ENCODE measurements around the gene ANKRD33B.
"Not testable (repeated sequence)": the region's sequence is repeated elsewhere in the genome, so short reads cannot be mapped to it uniquely, and the experiment has no call there.

ANKRD33B gene

GRCh38 chr5:10596886-10597451 lies 33.1 kb downstream of the ANKRD33B start:
- no peaks in the 10 kb centered on the region for H3K27me3 ChIP-seq (ENCODE audit: control insufficient read depth, insufficient read depth, low read length)
- no peaks in the 10 kb centered on the region for H3K36me3 ChIP-seq (ENCODE audit: control insufficient read depth, insufficient read depth, low read length)
- peaks cover 11% of the 10 kb centered on the region for H3K4me1 ChIP-seq (ENCODE audit: control insufficient read depth, insufficient read depth, low read length)
- H3K9me3 ChIP-seq (ENCODE audit: control insufficient read depth, insufficient read depth, low read length), result no peaks in the 10 kb centered on the region
- no peak overlapping the region for H3K27ac ChIP-seq (ENCODE audit: low read depth, low read length)
- no peak overlapping the region for H3K9ac ChIP-seq (ENCODE audit: low read depth, low read length)
- H3K4me3 ChIP-seq (ENCODE audit: low read depth, low read length), result no peak overlapping the region

GRCh38 chr5:10599113-10599512 lies 35.2 kb downstream of the ANKRD33B start:
- Histone ChIP-seq H3K9ac (ENCODE audit: low read depth, low read length) (no peak overlapping the region), H3K27me3 (ENCODE audit: control insufficient read depth, insufficient read depth, low read length) (no peaks in the 10 kb centered on the region), H3K27ac (ENCODE audit: low read depth, low read length) (no peak overlapping the region), H3K9me3 (ENCODE audit: control insufficient read depth, insufficient read depth, low read length) (no peaks in the 10 kb centered on the region), H3K36me3 (ENCODE audit: control insufficient read depth, insufficient read depth, low read length) (no peaks in the 10 kb centered on the region), H3K4me3 (ENCODE audit: low read depth, low read length) (no peak overlapping the region), H3K4me1 (ENCODE audit: control insufficient read depth, insufficient read depth, low read length) (peaks cover 11% of the 10 kb centered on the region)

GRCh38 chr5:10599862-10600284 lies 36.0 kb downstream of the ANKRD33B start:
- Histone ChIP-seq H3K4me3 (ENCODE audit: low read depth, low read length) (no peak overlapping the region), H3K27me3 (ENCODE audit: control insufficient read depth, insufficient read depth, low read length) (no peaks in the 10 kb centered on the region), H3K27ac (ENCODE audit: low read depth, low read length) (no peak overlapping the region), H3K36me3 (ENCODE audit: control insufficient read depth, insufficient read depth, low read length) (no peaks in the 10 kb centered on the region), H3K9me3 (ENCODE audit: control insufficient read depth, insufficient read depth, low read length) (no peaks in the 10 kb centered on the region), H3K4me1 (ENCODE audit: control insufficient read depth, insufficient read depth, low read length) (peaks cover 9% of the 10 kb centered on the region), H3K9ac (ENCODE audit: low read depth, low read length) (no peak overlapping the region)

GRCh38 chr5:10600626-10601245 lies 36.9 kb downstream of the ANKRD33B start:
- Histone ChIP-seq H3K9ac (ENCODE audit: low read depth, low read length) (no peak overlapping the region), H3K27me3 (ENCODE audit: control insufficient read depth, insufficient read depth, low read length) (no peaks in the 10 kb centered on the region), H3K9me3 (ENCODE audit: control insufficient read depth, insufficient read depth, low read length) (no peaks in the 10 kb centered on the region), H3K27ac (ENCODE audit: low read depth, low read length) (no peak overlapping the region), H3K4me3 (ENCODE audit: low read depth, low read length) (no peak overlapping the region), H3K4me1 (ENCODE audit: control insufficient read depth, insufficient read depth, low read length) (peaks cover 9% of the 10 kb centered on the region), H3K36me3 (ENCODE audit: control insufficient read depth, insufficient read depth, low read length) (no peaks in the 10 kb centered on the region)

- H3K4me1 ChIP-seq (ENCODE audit: control insufficient read depth, insufficient read depth, low read length), result peaks cover 9% of the 10 kb centered on the region
- H3K9me3 ChIP-seq (ENCODE audit: control insufficient read depth, insufficient read depth, low read length), result no peaks in the 10 kb centered on the region
- no peaks in the 10 kb centered on the region for H3K27me3 ChIP-seq (ENCODE audit: control insufficient read depth, insufficient read depth, low read length)
- no peak overlapping the region for H3K9ac ChIP-seq (ENCODE audit: low read depth, low read length)
- H3K27ac ChIP-seq (ENCODE audit: low read depth, low read length), result no peak overlapping the region
- no peak overlapping the region for H3K4me3 ChIP-seq (ENCODE audit: low read depth, low read length)
- H3K36me3 ChIP-seq (ENCODE audit: control insufficient read depth, insufficient read depth, low read length), result no peaks in the 10 kb centered on the region
These were observed 37.6 kb downstream of the ANKRD33B start for GRCh38 chr5:10601246-10602030.

GRCh38 chr5:10602031-10602806 lies 38.3 kb downstream of the ANKRD33B start:
- no peak overlapping the region for H3K4me3 ChIP-seq (ENCODE audit: low read depth, low read length)
- H3K4me1 ChIP-seq (ENCODE audit: control insufficient read depth, insufficient read depth, low read length), result peaks cover 14% of the 10 kb centered on the region
- H3K36me3 ChIP-seq (ENCODE audit: control insufficient read depth, insufficient read depth, low read length), result no peaks in the 10 kb centered on the region
- no peak overlapping the region for H3K27ac ChIP-seq (ENCODE audit: low read depth, low read length)
- no peaks in the 10 kb centered on the region for H3K9me3 ChIP-seq (ENCODE audit: control insufficient read depth, insufficient read depth, low read length)
- H3K27me3 ChIP-seq (ENCODE audit: control insufficient read depth, insufficient read depth, low read length), result no peaks in the 10 kb centered on the region
- no peak overlapping the region for H3K9ac ChIP-seq (ENCODE audit: low read depth, low read length)

- peaks cover 21% of the 10 kb centered on the region for H3K4me1 ChIP-seq (ENCODE audit: control insufficient read depth, insufficient read depth, low read length)
- no peaks in the 10 kb centered on the region for H3K9me3 ChIP-seq (ENCODE audit: control insufficient read depth, insufficient read depth, low read length)
- no peak overlapping the region for H3K9ac ChIP-seq (ENCODE audit: low read depth, low read length)
- no peak overlapping the region for H3K27ac ChIP-seq (ENCODE audit: low read depth, low read length)
- no peak overlapping the region for H3K4me3 ChIP-seq (ENCODE audit: low read depth, low read length)
- H3K36me3 ChIP-seq (ENCODE audit: control insufficient read depth, insufficient read depth, low read length), result no peaks in the 10 kb centered on the region
- H3K27me3 ChIP-seq (ENCODE audit: control insufficient read depth, insufficient read depth, low read length), result no peaks in the 10 kb centered on the region
These were observed 41.1 kb downstream of the ANKRD33B start for GRCh38 chr5:10604975-10605374.

- peaks cover 20% of the 10 kb centered on the region for H3K4me1 ChIP-seq (ENCODE audit: control insufficient read depth, insufficient read depth, low read length)
- not testable (repeated sequence) for H3K27me3 ChIP-seq (ENCODE audit: control insufficient read depth, insufficient read depth, low read length); H3K9ac ChIP-seq (ENCODE audit: low read depth, low read length); H3K9me3 ChIP-seq (ENCODE audit: control insufficient read depth, insufficient read depth, low read length); H3K4me3 ChIP-seq (ENCODE audit: low read depth, low read length); H3K36me3 ChIP-seq (ENCODE audit: control insufficient read depth, insufficient read depth, low read length); H3K27ac ChIP-seq (ENCODE audit: low read depth, low read length)
These were observed 42.8 kb downstream of the ANKRD33B start for GRCh38 chr5:10606632-10607022.

- H3K27me3 ChIP-seq (ENCODE audit: control insufficient read depth, insufficient read depth, low read length), result no peaks in the 10 kb centered on the region
- no peak overlapping the region for H3K9ac ChIP-seq (ENCODE audit: low read depth, low read length)
- peaks cover 21% of the 10 kb centered on the region for H3K4me1 ChIP-seq (ENCODE audit: control insufficient read depth, insufficient read depth, low read length)
- H3K27ac ChIP-seq (ENCODE audit: low read depth, low read length), result peak overlapping the region; percentile 7
- no peaks in the 10 kb centered on the region for H3K9me3 ChIP-seq (ENCODE audit: control insufficient read depth, insufficient read depth, low read length)
- H3K36me3 ChIP-seq (ENCODE audit: control insufficient read depth, insufficient read depth, low read length), result no peaks in the 10 kb centered on the region
- peak overlapping the region; percentile 18; the same call in 1 of the 2 replicates for H3K4me3 ChIP-seq (ENCODE audit: low read depth, low read length)
These were observed 43.3 kb downstream of the ANKRD33B start for GRCh38 chr5:10607023-10607665.

- H3K4me1 ChIP-seq (ENCODE audit: control insufficient read depth, insufficient read depth, low read length), result peaks cover 25% of the 10 kb centered on the region
- H3K9me3 ChIP-seq (ENCODE audit: control insufficient read depth, insufficient read depth, low read length), result no peaks in the 10 kb centered on the region
- H3K27me3 ChIP-seq (ENCODE audit: control insufficient read depth, insufficient read depth, low read length), result no peaks in the 10 kb centered on the region
- H3K9ac ChIP-seq (ENCODE audit: low read depth, low read length), result no peak overlapping the region
- no peak overlapping the region for H3K27ac ChIP-seq (ENCODE audit: low read depth, low read length)
- no peaks in the 10 kb centered on the region for H3K36me3 ChIP-seq (ENCODE audit: control insufficient read depth, insufficient read depth, low read length)
- no peak overlapping the region for H3K4me3 ChIP-seq (ENCODE audit: low read depth, low read length)
These were observed 43.8 kb downstream of the ANKRD33B start for GRCh38 chr5:10607666-10608073.

All from HUES48 (cell line).